Measurements from ENCODE around the gene COPS7B. TPM values are rescaled to one million over a fixed set of nuclear protein-coding genes. Genes with fewer than 3 reads are reported as not detected.

The COPS7B gene
- total and polyA plus RNA-seq, 10 of the 15 experiments (the other 5 are each of a cell fraction or from before 2014, with no cell fraction given), result 6.3 to 58.8 (median 40.4) TPM

- TF ChIP-seq CBX3 (IDR thresholded peaks at IDR 0.05; ENCODE audit: borderline replicate concordance, low read depth) (no peak), RUNX3 (IDR thresholded peaks at IDR 0.05; ENCODE audit: low read length) (peak; percentile 91), NFYA (IDR thresholded peaks at IDR 0.05; ENCODE audit: borderline replicate concordance, low read depth, low read length) (peak; percentile 74), GABPA (IDR thresholded peaks at IDR 0.05; ENCODE audit: low read depth) (peak; percentile 90), SIN3A (IDR thresholded peaks at IDR 0.05; ENCODE audit: low read depth, low read length) (peak; percentile 85), IRF3 (IDR thresholded peaks at IDR 0.05) (peak; percentile 93), ESRRA (IDR thresholded peaks at IDR 0.05; ENCODE audit: low read length) (0 out of 2 replicates have a peak, but pooled peaks have one; percentile 13), ZNF384 (IDR thresholded peaks at IDR 0.05; ENCODE audit: borderline replicate concordance, low read depth, low read length) (no peak)
- TF ChIP-seq, protein P1, sequence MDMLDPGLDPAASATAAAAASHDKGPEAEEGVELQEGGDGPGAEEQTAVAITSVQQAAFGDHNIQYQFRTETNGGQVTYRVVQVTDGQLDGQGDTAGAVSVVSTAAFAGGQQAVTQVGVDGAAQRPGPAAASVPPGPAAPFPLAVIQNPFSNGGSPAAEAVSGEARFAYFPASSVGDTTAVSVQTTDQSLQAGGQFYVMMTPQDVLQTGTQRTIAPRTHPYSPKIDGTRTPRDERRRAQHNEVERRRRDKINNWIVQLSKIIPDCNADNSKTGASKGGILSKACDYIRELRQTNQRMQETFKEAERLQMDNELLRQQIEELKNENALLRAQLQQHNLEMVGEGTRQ (IDR thresholded peaks at IDR 0.05; ENCODE audit: borderline replicate concordance, low read depth, low read length), result no peak
- TF ChIP-seq, protein P2, sequence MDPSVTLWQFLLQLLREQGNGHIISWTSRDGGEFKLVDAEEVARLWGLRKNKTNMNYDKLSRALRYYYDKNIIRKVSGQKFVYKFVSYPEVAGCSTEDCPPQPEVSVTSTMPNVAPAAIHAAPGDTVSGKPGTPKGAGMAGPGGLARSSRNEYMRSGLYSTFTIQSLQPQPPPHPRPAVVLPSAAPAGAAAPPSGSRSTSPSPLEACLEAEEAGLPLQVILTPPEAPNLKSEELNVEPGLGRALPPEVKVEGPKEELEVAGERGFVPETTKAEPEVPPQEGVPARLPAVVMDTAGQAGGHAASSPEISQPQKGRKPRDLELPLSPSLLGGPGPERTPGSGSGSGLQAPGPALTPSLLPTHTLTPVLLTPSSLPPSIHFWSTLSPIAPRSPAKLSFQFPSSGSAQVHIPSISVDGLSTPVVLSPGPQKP (IDR thresholded peaks at IDR 0.05; ENCODE audit: low read depth, low read length), result peak; percentile 63
Observed at GRCh38 chr2:231780909-231781797, 5.1 kb upstream of the COPS7B start, which contains the start of gene PDE6D (continued).

Measured in GM12878 (cell line).